AG04450 (cell line): ENCODE measurements around the gene ATP5ME. TPM values are rescaled to one million over a fixed set of nuclear protein-coding genes. Genes with fewer than 3 reads are reported as not detected.

Source experiments
- CTCF ChIA-PET: fragments of 300-600, 350-600 bp; formaldehyde crosslinking; extraction: SDS; loops from one replicate; lab custom pipeline; 2022; ENCODE audit warnings: antibody characterized with exemption, inconsistent platforms; lab: Charles Lee
- POLR2A ChIA-PET: fragments of 350-600 bp; formaldehyde crosslinking; extraction: SDS; loops from one replicate; lab custom pipeline; 2021; ENCODE audit warnings: antibody characterized with exemption, inconsistent platforms; lab: Yijun Ruan, JAX
- DNase-seq: peaks from one replicate; pipeline ENCODE4 v3.0.0-alpha.2; 2011; ENCODE audit warnings: low read depth, low spot score
- H3K27ac ChIP-seq: one replicate; pipeline ENCODE4 v1.5.1; 2012; ENCODE audit warnings: low read depth, low read length, control low read depth
- H3K27me3 ChIP-seq: one replicate; pipeline ENCODE4 v1.6.0; 2012; ENCODE audit warnings: low read length; ENCODE audit not compliant: control insufficient read depth, insufficient read depth
- H3K4me3 ChIP-seq: 2 replicates; pipeline ENCODE4 v1.5.1; 2011; ENCODE audit warnings: mild to moderate bottlenecking, low read depth, low read length, control low read depth
- H3K9me3 ChIP-seq: 2 replicates; pipeline ENCODE4 v1.5.1; 2012; ENCODE audit warnings: low read length; ENCODE audit not compliant: control insufficient read depth, insufficient read depth
- CTCF ChIP-seq: IDR thresholded peaks from 2 replicates; pipeline ENCODE4 v1.5.1; 2011; ENCODE audit warnings: low read depth, low read length, control low read depth, inconsistent platforms
- polyA plus RNA-seq: library from polyadenylated mRNA; depleted of rRNA; stranded (reverse); fragments of >200 nt; gene quantifications from 2 replicates; pipeline ENCODE4 v1.2.3, GENCODE V29; 2011

The ATP5ME gene
- polyA plus RNA-seq, 1 experiment = 262 TPM

- POLR2A ChIA-PET = interaction anchor here (0.6 to 1.1 kb wide), 4 partner anchors 13 to 81 kb away, joined by 3 to 6 read pairs (median 3); partner anchors contain the start of genes ATP5ME and MYL5
- H3K4me3 ChIP-seq = no peak overlapping the region
- peaks cover 5% of the 10 kb centered on the region; the same call in 1 of the 2 replicates for H3K9me3 ChIP-seq
- no peak for DNase-seq
- no peak for TF ChIP-seq CTCF
- H3K27me3 ChIP-seq = no peaks in the 10 kb centered on the region
- H3K27ac ChIP-seq = no peak overlapping the region
- CTCF ChIA-PET = interaction anchor here (1.4 to 1.7 kb wide), 2 partner anchors 12 to 56 kb away, joined by 4 to 8 read pairs; no protein-coding TSS in a partner anchor
Measured at GRCh38 chr4:686413-687040, 12.5 kb upstream of the ATP5ME start.

- TF ChIP-seq CTCF = no peak
- no peak for DNase-seq
- Histone ChIP-seq H3K4me3 (no peak overlapping the region), H3K27me3 (no peaks in the 10 kb centered on the region), H3K27ac (no peak overlapping the region), H3K9me3 (peaks cover 5% of the 10 kb centered on the region; the same call in 1 of the 2 replicates)
- ChIA-PET CTCF (interaction anchor here (1.4 kb wide), 1 partner anchor 11 kb away, joined by 4 read pairs; no protein-coding TSS in a partner anchor), POLR2A (interaction anchor here (0.7 kb wide), 1 partner anchor 21 kb away, joined by 3 read pairs; no protein-coding TSS in a partner anchor)
Measured at GRCh38 chr4:685679-686412, 11.8 kb upstream of the ATP5ME start.

- H3K27ac ChIP-seq = no peak overlapping the region
- CTCF ChIA-PET = interaction anchor here (0.6 to 1.8 kb wide), 3 partner anchors 57 to 354 kb away, joined by 3 to 5 read pairs (median 4); no protein-coding TSS in a partner anchor
- POLR2A ChIA-PET = no interaction called here
- H3K4me3 ChIP-seq = no peak overlapping the region
- H3K9me3 ChIP-seq = peaks cover 5% of the 10 kb centered on the region; the same call in 1 of the 2 replicates
- no peak for DNase-seq
- TF ChIP-seq CTCF = no peak
- H3K27me3 ChIP-seq = no peaks in the 10 kb centered on the region
Measured at GRCh38 chr4:684623-685327, 10.7 kb upstream of the ATP5ME start.

GRCh38 chr4:683982-684622, 10.0 kb upstream of the ATP5ME start:
- Histone ChIP-seq H3K27me3 (no peaks in the 10 kb centered on the region), H3K27ac (no peak overlapping the region), H3K9me3 (peaks cover 5% of the 10 kb centered on the region; the same call in 1 of the 2 replicates), H3K4me3 (no peak overlapping the region)
- ChIA-PET POLR2A (no interaction called here), CTCF (interaction anchor here (0.6 to 1.8 kb wide), 4 partner anchors 17 to 354 kb away, joined by 3 to 5 read pairs (median 4); no protein-coding TSS in a partner anchor)
- peak; percentile 66 for TF ChIP-seq CTCF
- DNase-seq = no peak
